HepG2 (cell line): Measurements from ENCODE around the gene COG8. TPM values are rescaled to one million over a fixed set of nuclear protein-coding genes. Genes with fewer than 3 reads are reported as not detected.
A peak's percentile ranks its signal among the peaks of the same experiment; 100 is the strongest.

Source experiments
- CBX2 ChIP-seq, 2 experiments: fragments of 200-600 bp in 1 of 2; sonication (generic); formaldehyde crosslinking in 1 of 2; IDR thresholded peaks; 2 replicates each; pipeline versions ENCODE4 v1.7.0 to v1.8.1; 2018 to 2022; ENCODE audit warnings: low read depth in 2 of 2, low read length in 1 of 2, mild to moderate bottlenecking in 1 of 2, missing genetic modification reagents in 1 of 2
- HMG20A ChIP-seq: IDR thresholded peaks from 2 replicates; pipeline ENCODE4 v1.6.1; 2016; ENCODE audit warnings: borderline replicate concordance
- HOXA5 ChIP-seq: sonication (generic); formaldehyde crosslinking; IDR thresholded peaks from 2 replicates; pipeline ENCODE4 v1.4.0; 2020; ENCODE audit warnings: missing genetic modification reagents
- KDM2A ChIP-seq: sonication (generic); formaldehyde crosslinking; IDR thresholded peaks from 2 replicates; pipeline ENCODE4 v1.4.0; 2020; ENCODE audit warnings: low read depth, missing genetic modification reagents, borderline replicate concordance
- RELA ChIP-seq: sonication (generic); formaldehyde crosslinking; IDR thresholded peaks from 2 replicates; pipeline ENCODE4 v1.4.0; 2020; ENCODE audit warnings: missing genetic modification reagents
- RFX5 ChIP-seq: IDR thresholded peaks from 2 replicates; pipeline ENCODE4 v1.6.1; 2011; ENCODE audit warnings: low read depth, low read length, improper control_type of control experiment
- ZBTB20 ChIP-seq: sonication (generic); formaldehyde crosslinking; IDR thresholded peaks from 2 replicates; pipeline ENCODE4 v1.8.1; 2023; ENCODE audit warnings: missing genetic modification reagents, low read depth, mild to moderate bottlenecking, borderline replicate concordance
- ZBTB3 ChIP-seq: sonication (generic); formaldehyde crosslinking; IDR thresholded peaks from 2 replicates; pipeline ENCODE4 v1.4.0; 2020; ENCODE audit warnings: low read depth, mild to moderate bottlenecking, moderate library complexity, missing genetic modification reagents, borderline replicate concordance
- ZEB1 ChIP-seq: IDR thresholded peaks from 2 replicates; pipeline ENCODE4 v1.6.1; 2012; ENCODE audit warnings: mild to moderate bottlenecking, low read depth, inconsistent platforms; ENCODE audit not compliant: insufficient replicate concordance
- ZFP36 ChIP-seq: fragments of 150-350 bp; IDR thresholded peaks from 2 replicates; pipeline ENCODE4 v1.6.1; 2018; ENCODE audit warnings: borderline replicate concordance, low read length, low read depth; ENCODE audit not compliant: partially characterized antibody
- ZNF121 ChIP-seq: sonication (generic); formaldehyde crosslinking; IDR thresholded peaks from 2 replicates; pipeline ENCODE4 v1.5.0; 2020; ENCODE audit warnings: mild to moderate bottlenecking, missing genetic modification reagents
- ZNF235 ChIP-seq: sonication (generic); formaldehyde crosslinking; IDR thresholded peaks from 2 replicates; pipeline ENCODE4 v1.8.1; 2023; ENCODE audit warnings: mild to moderate bottlenecking, missing genetic modification reagents, borderline replicate concordance
- ZNF263 ChIP-seq: sonication (generic); formaldehyde crosslinking; IDR thresholded peaks from 2 replicates; pipeline ENCODE4 v1.4.0; 2020; ENCODE audit warnings: missing genetic modification reagents
- polyA plus RNA-seq, 8 experiments: library from polyadenylated mRNA; depleted of rRNA in 3 of 8; stranded (reverse) in 7 of 8; unstranded in 1 of 8; fragments of >200 nt; fragmentation: Illumina TruSeq in 4 of 8; extraction: Trizol in 4 of 8; gene quantifications; 2 replicates each; pipeline versions ENCODE4 v1.2.1 to v1.2.3, GENCODE V29; 2011 to 2016; ENCODE audit warnings: low read depth in 4 of 8, missing spikeins in 1 of 8, mixed read lengths in 1 of 8; ENCODE audit not compliant: insufficient read depth in 1 of 8
- total RNA-seq, 5 experiments: library from RNA; depleted of rRNA; stranded (reverse); fragments of >200 nt; fragmentation: Illumina TruSeq; extraction: Trizol; gene quantifications; 2 replicates each; pipeline ENCODE4 v1.2.3, GENCODE V29; 2016; ENCODE audit warnings: low read depth in 1 of 5
- TF ChIP-seq, protein P1 (sequence below): sonication (generic); formaldehyde crosslinking; conservative IDR thresholded peaks from 2 replicates; pipeline ENCODE4 v1.4.0; 2020; ENCODE audit warnings: mild to moderate bottlenecking, missing genetic modification reagents, moderate library complexity
- TF ChIP-seq, protein P2 (sequence below): sonication (generic); formaldehyde crosslinking; conservative IDR thresholded peaks from 2 replicates; pipeline ENCODE4 v1.5.0; 2020; ENCODE audit warnings: missing genetic modification reagents
- TF ChIP-seq, protein P3 (sequence below): IDR thresholded peaks from 2 replicates; pipeline ENCODE4 v1.6.1; 2012; ENCODE audit warnings: inconsistent platforms
- TF ChIP-seq, protein P4 (sequence below): sonication (generic); formaldehyde crosslinking; IDR thresholded peaks from 2 replicates; pipeline ENCODE4 v1.8.0; 2022; ENCODE audit warnings: mild to moderate bottlenecking, missing genetic modification reagents; ENCODE audit not compliant: insufficient replicate concordance

The COG8 gene
- total and polyA plus RNA-seq, 2 of the 13 experiments (the other 11 are each of a cell fraction or from before 2014, with no cell fraction given), result 45.5 to 52.1 TPM

DNA sequence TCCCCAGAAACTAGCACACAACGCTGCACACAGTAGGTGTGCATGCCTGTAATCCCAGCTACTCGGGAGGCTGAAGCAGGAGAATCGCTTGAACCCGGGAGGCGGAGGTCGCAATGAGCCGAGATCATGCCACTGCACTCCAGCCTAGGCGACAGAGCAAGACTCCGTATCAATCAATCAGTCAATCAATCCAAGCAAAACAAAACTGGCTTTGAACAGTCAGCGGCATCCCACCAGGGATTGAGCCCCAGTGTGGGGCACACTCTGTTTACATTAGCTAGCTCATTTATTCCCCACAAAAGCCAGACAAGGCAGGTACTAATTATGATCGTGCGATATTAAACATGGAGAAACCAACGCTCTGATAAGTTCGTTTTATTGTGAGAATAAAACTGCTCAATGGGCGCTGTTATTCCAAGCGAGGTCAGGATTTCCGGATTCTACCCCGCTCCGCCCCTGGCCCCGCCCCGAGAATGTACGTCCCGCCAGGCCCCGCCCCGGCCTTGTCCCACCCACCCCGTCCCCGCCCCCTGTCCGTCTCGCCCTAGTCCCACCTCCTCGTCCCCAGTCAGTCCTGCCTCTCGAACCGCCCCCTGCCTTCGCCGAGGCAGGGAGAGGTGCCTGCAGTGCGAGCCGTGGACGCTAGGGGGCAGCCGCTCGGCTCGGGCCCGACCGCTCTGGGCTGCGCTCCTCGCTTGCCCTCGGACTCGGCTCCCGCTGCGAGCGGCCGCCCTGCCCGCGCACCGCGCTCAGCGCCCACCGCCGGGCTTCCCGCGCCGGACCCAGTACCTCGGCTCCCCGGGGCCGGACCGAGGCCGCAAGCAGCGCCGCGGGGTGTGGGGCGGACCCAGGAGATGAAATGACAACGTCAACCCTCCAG is 28.5 kb downstream of the COG8 start, which contains the start of gene VPS4A (continued):
- TF ChIP-seq, protein P1, sequence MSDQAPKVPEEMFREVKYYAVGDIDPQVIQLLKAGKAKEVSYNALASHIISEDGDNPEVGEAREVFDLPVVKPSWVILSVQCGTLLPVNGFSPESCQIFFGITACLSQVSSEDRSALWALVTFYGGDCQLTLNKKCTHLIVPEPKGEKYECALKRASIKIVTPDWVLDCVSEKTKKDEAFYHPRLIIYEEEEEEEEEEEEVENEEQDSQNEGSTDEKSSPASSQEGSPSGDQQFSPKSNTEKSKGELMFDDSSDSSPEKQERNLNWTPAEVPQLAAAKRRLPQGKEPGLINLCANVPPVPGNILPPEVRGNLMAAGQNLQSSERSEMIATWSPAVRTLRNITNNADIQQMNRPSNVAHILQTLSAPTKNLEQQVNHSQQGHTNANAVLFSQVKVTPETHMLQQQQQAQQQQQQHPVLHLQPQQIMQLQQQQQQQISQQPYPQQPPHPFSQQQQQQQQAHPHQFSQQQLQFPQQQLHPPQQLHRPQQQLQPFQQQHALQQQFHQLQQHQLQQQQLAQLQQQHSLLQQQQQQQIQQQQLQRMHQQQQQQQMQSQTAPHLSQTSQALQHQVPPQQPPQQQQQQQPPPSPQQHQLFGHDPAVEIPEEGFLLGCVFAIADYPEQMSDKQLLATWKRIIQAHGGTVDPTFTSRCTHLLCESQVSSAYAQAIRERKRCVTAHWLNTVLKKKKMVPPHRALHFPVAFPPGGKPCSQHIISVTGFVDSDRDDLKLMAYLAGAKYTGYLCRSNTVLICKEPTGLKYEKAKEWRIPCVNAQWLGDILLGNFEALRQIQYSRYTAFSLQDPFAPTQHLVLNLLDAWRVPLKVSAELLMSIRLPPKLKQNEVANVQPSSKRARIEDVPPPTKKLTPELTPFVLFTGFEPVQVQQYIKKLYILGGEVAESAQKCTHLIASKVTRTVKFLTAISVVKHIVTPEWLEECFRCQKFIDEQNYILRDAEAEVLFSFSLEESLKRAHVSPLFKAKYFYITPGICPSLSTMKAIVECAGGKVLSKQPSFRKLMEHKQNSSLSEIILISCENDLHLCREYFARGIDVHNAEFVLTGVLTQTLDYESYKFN (CRISPR knock-in tag), result no peak; the same call in 1 of the 2 replicates
- TF ChIP-seq CBX2 (IDR thresholded peaks at IDR 0.05; ENCODE audit: low read depth, low read length) (no peak), CBX2 (CRISPR knock-in tag; IDR thresholded peaks at IDR 0.05; ENCODE audit: low read depth) (peak; percentile 59; the same call in 1 of the 2 replicates), ZNF121 (CRISPR knock-in tag) (no peak), HOXA5 (peak; percentile 9; the same call in 1 of the 2 replicates), RFX5 (peak; percentile 52; the same call in 1 of the 2 replicates), ZFP36 (no peak), KDM2A (peak; percentile 89), RELA (no peak), HMG20A (no peak), ZEB1 (no peak), ZNF263 (CRISPR knock-in tag) (no peak), ZNF235 (CRISPR knock-in tag) (peak; percentile 47; the same call in 1 of the 2 replicates), ZBTB20 (CRISPR knock-in tag) (no peak), ZBTB3 (no peak)
- TF ChIP-seq, protein P2, sequence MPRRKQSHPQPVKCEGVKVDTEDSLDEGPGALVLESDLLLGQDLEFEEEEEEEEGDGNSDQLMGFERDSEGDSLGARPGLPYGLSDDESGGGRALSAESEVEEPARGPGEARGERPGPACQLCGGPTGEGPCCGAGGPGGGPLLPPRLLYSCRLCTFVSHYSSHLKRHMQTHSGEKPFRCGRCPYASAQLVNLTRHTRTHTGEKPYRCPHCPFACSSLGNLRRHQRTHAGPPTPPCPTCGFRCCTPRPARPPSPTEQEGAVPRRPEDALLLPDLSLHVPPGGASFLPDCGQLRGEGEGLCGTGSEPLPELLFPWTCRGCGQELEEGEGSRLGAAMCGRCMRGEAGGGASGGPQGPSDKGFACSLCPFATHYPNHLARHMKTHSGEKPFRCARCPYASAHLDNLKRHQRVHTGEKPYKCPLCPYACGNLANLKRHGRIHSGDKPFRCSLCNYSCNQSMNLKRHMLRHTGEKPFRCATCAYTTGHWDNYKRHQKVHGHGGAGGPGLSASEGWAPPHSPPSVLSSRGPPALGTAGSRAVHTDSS (CRISPR knock-in tag), result 0 out of 2 replicates have a peak, but pooled peaks have one; percentile 65
- TF ChIP-seq, protein P3, sequence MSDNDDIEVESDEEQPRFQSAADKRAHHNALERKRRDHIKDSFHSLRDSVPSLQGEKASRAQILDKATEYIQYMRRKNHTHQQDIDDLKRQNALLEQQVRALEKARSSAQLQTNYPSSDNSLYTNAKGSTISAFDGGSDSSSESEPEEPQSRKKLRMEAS, result peak; percentile 77; the same call in 1 of the 2 replicates
- TF ChIP-seq, protein P4, sequence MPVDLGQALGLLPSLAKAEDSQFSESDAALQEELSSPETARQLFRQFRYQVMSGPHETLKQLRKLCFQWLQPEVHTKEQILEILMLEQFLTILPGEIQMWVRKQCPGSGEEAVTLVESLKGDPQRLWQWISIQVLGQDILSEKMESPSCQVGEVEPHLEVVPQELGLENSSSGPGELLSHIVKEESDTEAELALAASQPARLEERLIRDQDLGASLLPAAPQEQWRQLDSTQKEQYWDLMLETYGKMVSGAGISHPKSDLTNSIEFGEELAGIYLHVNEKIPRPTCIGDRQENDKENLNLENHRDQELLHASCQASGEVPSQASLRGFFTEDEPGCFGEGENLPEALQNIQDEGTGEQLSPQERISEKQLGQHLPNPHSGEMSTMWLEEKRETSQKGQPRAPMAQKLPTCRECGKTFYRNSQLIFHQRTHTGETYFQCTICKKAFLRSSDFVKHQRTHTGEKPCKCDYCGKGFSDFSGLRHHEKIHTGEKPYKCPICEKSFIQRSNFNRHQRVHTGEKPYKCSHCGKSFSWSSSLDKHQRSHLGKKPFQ, result no peak
